Left cardiac atrium (tissue), 4 donors: ENCODE measurements around the gene XPC. TPM values are rescaled to one million over a fixed set of nuclear protein-coding genes. Genes with fewer than 3 reads are reported as not detected.

Source experiments
- ATAC-seq, 2 donors: fragments of 200-7000 bp; cut with Tn5 transposase; one replicate each; pipeline ENCODE4 v1.9.1; 2020; ENCODE audit warnings: mild to moderate bottlenecking in 2 of 2, moderate library complexity in 2 of 2
- DNase-seq: peaks from one replicate; pipeline ENCODE4 v3.0.0-alpha.2; 2020
- intact Hi-C, 2 donors: fragments of 100-400 bp; cut with DNase I; formaldehyde crosslinking; loops; one replicate each; pipeline versions ENCODE4 v1.14.1 to v1.15.1; 2022 to 2023
- total RNA-seq, 2 donors: library from RNA; stranded (reverse); fragmentation: NEBNext Ultra II Directional; extraction: Animal tissue kit (Norgen Biotek cat#: 25700); gene quantifications; one replicate each; pipeline ENCODE4 v1.2.1, GENCODE V29; 2021
- donor health status: DM: no; HTN: yes; CAD: no.
- donor health status: DM: no; HTN: yes; CAD: no; lungs with severe emphysema.
- donor health status: DM: yes; HTN: yes; CAD: no.
- donor health status: Dilated cardiomyopathy.

The XPC gene
- total RNA-seq, 2 donors from 2014 or later, result 10.6 to 15.0 TPM

DNA sequence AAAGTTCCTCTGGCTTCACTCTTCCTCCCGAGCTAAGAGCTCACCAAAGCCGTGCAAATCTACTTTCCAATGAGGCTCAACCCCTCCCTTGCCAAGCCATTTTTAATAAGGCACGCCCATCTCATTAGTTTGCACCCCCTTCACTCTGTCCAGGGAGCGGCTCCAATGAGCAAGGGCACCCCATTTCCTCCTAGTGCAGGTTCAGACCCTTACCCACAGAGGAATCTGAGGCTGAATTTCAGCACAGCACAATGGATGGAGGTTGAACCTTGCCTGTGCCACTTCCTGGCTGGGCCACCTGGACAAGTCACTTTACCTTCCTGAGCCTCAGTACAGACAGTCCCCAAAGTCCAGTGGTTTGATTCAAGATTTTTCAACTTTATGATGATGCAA lies 25.4 kb downstream of the XPC start:
- intact Hi-C loops, result no loop called here
- no peak for DNase-seq
- no peak for ATAC-seq

DNA sequence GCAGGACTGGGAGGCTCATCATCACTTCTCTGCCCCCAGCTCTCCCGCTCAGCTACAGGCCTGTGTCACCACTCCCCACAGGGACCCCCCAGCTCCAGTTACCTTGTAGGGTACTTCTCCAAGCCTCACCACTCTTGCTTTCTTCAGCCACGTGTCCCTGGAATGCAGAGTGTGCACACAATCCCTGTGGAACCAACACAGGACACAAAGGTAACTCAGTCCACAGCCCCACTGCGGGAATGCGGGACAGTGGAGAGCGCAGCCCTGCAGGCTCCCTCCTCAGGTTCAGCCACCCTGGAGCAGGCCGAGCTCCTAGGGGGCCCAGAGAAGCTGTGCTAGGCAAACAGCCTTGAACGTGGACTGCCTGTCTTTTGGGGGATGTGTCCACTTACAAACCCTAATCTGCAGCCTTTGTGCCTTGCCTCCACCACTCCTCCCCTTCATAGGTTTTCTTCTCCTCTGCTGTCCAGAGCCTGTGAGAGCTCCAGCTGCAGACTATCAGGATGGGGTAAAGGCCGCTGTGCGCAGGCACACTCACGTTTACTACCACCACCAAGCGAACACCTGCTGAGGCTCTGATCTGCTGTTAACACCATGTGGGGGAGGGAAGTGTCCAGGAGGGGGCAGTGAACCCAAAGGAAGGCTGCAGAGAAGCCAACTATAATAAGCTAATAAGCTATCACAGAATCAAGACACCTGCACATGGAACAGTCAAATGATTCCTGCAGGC lies 26.0 kb downstream of the XPC start:
- intact Hi-C loops, result no loop called here
- DNase-seq (no peak), ATAC-seq (no peak)

DNA sequence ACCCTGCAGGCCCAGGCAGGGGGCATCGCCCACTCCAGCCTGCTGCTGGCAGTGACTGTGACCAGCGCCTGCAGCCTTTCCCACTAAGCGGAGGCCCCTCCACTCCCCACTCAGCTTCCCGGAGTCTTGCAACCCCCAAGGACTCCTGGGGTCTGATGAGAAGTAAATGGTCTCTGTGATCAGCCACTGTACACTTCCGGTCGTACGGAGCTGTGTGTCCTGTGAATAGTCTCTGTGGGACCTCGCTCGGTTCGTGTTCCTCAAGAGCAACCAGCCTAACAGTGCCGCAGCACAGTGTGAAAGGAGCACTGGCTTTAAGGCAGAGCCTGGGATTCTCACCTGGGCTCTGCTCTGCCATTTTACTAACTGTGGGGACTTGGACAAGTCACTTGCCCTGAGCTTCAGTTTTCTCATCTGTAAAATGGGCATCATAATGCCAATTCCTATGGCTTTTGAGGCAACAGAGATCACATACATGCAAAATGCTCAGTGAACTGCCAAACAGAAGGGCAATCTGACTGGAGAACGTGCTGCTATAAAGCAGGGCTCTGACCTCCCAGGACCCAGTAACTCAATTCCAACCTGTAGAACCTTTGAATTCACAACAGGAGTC lies 26.8 kb downstream of the XPC start:
- ATAC-seq (no peak), DNase-seq (no peak)
- intact Hi-C loops, result no loop called here

DNA sequence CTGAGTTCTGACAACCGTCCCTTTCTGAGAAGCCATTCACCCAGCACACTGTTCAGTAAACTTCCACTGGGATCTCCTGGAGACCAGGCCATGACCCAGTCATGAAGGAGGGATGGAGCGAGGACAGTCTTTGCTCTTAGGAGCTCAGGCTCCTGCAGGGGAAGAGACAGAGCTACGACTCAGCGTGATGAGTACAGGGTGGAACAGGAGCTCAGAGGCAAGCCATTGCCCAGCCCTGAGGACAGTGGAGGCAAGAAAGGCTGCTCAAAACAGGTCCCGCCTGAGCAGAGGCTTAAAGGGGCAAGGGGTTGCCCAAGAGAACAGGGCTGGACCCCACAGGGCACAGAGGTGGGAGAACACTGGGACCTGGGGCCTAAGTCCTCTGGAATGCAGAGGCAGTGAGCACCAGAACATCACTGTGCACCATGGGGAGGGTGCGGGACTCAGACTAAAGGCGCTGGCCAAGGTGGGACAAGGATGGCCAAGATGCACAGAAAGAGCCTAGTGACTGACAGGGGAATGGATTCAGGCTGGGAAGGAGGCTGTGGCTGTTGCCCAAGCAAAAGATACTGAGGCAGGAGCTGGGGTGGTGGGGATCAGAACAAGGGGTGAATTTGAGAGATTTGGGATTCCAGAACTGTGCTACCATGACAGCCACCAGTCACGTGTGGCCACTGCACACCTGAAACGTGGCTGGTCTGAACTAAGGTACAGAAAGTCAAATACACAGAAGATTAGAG lies 27.7 kb downstream of the XPC start:
- no peak for DNase-seq
- ATAC-seq, result no peak
- intact Hi-C loops, result no loop called here

DNA sequence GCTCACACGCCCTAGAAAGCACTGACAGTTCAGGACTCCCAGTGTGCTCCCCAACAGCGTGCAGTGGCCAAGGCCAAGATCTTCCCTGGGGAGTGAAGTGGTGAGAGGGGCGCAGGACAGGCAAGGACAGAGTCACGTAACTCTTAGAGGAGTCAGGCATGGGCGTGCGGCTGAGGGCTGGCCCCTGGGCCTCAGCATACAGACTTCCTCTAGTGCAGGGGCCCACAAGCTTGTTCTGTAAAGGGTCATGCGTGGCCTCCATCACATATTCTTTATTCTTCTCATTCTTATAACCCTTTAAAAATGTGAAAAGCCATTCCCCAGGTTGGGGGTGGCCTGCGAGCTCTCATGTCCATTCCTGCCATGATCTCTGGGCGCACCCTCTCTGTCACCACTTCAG lies 28.3 kb downstream of the XPC start:
- no peak for ATAC-seq
- intact Hi-C loops, result no loop called here
- no peak for DNase-seq

DNA sequence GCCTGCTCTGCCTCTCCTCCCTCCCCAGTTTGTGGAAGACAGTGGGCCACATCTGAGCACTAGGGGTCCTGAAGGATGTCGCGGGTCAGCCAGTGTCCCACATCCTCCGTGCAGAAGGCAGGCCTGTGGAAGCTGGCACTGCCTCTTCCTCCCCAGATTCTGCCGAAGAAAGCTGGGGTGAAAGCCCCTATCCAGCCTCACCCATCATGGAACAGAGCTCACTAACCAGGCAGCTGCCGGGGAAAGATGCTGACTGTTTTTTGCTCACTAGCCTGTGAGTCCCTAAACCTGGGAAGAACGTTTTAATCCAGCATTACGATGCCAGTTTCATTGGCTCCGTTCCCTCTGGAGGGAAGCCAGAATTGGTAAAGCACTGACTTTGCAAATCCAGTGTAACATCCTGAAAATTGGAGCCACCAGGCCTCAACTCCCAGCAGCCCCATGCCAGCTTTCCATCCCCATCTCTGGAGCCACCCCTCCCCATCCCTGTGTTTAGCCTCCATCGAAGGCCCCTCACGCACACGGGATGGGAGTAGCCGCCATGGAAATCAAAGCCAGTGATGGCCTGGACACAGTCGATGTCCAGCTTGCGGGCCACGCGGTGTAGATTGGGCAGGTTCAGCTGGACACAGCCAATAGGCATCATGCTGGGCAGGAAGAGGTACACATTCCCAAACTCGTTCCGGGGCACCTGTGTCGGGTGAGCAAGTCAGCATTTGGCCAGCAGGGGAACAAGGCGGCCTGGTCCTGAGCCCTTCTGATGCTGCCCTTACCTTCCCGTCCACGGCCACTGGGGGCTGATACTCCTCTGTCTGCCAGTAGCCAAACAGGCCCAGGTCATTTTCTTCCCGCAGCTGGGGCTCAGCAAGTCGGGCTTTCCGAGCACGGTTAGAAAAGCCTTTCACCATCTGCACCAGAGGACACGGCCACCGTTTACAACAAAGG lies 30.1 kb downstream of the XPC start:
- intact Hi-C loops, result no loop called here
- DNase-seq, result no peak

DNA sequence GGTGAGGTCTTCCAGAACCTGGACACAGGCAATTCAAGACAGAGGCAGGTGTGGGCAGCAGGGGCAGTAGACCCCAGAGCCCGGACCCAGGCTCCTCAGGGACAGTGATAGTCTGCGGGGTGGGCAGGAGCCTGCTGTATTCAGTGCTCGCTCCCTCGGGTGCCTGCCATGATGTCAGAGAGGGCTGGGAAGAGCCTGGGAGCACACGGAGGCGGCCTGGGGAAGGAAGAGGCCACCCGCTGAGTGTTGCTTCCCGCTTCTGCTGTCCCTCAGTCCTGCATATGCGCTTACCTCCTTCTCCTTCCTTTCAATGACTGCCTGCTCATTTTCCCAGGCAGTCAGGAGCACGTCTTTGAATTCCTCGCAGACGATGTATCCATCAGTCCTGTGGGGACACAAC lies 30.8 kb downstream of the XPC start:
- ATAC-seq, result no peak
- intact Hi-C loops, result no loop called here
- no peak for DNase-seq

More for the DNA sequence above, 30.1 kb downstream of the XPC start:
- no peak for ATAC-seq

DNA sequence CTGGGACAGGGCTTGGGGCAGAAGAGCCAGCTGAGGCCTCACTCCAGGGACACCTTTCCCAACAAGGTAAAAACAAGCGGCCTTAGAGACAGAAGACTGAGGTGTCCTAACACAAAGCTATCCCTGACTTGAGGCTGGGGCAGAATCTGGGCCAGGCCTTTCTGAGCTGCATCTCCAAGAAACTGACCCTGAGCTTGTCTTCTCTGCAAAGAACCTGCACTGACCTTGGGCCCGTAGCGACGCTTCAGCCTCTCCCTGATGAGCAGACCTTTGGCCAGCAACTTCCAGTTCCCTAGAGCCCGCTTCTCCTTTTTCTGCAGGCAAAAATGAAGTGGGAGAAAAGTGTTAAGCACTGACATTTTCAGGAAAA lies 31.4 kb downstream of the XPC start:
- DNase-seq (no peak), ATAC-seq (no peak)
- intact Hi-C loops, result no loop called here

DNA sequence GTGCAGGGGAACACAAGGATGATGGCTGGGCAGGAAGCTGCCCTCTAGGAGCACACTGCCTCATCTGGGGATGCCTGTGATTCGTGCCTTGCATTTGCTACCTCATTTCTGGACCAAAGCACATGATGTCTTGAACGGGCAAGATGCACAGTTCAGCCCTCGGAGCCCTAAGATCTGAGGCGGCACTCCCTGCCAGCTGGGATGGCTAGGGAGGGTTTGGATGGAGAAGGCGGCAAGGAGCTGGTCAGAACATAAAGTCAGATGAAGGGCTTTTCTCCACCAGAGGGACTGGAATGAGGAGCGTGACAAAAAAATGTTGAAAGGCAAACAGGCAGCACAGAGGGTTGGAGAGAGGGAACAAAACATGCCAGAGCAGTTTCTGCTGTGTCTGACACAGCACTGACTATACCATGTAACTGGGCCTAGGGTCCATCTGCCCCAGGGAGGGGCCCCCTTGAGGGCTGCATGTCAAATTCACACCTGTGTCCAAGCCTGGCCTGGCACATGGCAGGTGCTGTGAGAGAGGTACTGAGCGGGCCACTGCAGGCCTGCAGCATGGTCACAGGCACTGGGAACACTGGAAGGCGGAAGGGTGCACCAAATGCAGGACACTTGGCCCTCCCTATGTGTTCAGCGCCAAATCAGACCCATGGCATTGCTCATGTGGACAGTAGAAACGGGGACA lies 31.9 kb downstream of the XPC start:
- no peak for DNase-seq
- no peak for ATAC-seq
- intact Hi-C loops, result no loop called here

DNA sequence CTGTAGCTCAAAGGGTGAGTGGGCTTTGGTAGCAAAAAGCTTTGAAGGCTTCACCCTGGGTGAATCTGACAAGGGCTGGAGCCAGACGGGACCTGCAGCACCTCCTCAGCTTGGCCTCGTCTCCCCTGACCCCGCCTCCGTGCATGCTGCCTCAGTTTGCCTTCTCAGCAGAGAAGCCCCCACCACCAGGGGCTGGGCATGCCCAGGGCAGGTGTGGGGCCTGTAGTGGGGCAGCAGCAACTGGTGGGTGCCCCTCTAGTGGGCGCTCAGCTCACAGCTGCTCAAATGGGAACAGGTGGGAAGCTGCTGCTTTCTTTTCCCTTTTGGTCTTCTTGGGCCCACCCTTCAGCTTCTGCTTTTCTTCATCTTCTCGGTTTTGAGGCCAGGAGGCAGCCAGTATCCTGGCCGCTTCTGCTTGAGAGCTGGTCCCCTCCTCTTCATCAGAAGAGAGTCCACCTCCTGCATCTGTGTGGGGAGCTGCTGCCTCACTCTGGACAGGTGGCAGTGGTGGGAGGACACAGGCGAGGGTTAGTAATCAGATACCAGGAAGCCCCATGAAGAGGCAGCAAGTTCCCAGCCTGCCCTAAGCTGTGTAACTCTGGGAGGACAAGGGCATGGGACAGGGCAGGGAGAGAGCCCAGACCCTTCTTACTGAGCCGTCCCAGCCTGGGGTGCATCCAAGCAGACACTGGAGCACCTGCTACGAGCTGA lies 32.6 kb downstream of the XPC start:
- DNase-seq (no peak), ATAC-seq (no peak)
- intact Hi-C loops, result no loop called here

DNA sequence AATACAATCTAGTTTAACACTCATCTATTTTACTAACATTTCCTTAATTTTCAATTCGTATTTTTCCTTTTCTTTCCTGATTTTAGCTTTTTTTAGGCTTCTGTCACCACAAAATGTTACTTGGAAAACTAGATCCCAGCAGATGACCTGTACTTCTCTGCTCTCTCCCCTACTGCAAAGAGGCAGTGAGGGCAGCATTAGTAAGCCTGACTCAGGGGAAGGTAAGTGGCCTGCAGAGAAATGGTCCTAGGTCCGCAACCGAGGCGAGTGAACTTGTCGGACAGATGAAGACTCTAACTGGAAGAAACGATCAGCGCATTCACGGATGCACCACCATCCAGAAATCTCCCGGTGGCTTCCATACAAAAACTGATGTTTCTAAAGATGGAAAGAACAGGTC lies 33.2 kb downstream of the XPC start:
- no peak for DNase-seq
- intact Hi-C loops, result no loop called here
- no peak for ATAC-seq

DNA sequence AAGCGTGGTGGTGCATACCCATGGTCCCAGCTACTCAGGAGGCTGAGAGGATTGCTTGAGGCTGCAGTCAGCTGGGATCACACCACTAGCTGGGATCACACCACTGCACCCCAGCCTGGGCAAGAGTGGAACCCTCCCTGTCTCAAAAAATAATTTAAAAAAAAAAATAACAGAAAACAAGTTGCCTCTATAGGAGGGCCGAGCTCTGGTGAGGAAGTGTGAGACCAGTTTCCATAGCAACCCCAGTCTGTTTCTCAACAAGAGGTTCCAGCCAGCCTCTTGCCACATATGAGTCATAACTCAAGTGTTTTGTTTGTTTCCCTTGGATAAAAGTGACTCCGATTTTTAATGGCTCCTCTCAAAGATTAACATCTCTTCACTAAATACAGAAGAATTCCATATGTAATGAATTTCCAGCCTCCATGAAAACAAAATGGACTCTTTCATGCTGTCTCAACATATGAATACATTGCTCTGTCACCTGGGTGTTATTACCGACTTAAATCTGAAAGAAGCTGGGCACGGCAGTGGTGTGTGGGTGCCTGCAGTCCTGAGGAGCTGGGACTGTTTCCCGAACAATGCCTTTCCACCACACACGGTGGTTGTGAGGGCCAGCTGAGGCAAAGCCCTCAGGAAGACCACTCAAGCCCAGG lies 33.9 kb downstream of the XPC start:
- DNase-seq (peak; percentile 68), ATAC-seq (peak; percentile 81 to 82)
- intact Hi-C loops, result no loop called here

DNA sequence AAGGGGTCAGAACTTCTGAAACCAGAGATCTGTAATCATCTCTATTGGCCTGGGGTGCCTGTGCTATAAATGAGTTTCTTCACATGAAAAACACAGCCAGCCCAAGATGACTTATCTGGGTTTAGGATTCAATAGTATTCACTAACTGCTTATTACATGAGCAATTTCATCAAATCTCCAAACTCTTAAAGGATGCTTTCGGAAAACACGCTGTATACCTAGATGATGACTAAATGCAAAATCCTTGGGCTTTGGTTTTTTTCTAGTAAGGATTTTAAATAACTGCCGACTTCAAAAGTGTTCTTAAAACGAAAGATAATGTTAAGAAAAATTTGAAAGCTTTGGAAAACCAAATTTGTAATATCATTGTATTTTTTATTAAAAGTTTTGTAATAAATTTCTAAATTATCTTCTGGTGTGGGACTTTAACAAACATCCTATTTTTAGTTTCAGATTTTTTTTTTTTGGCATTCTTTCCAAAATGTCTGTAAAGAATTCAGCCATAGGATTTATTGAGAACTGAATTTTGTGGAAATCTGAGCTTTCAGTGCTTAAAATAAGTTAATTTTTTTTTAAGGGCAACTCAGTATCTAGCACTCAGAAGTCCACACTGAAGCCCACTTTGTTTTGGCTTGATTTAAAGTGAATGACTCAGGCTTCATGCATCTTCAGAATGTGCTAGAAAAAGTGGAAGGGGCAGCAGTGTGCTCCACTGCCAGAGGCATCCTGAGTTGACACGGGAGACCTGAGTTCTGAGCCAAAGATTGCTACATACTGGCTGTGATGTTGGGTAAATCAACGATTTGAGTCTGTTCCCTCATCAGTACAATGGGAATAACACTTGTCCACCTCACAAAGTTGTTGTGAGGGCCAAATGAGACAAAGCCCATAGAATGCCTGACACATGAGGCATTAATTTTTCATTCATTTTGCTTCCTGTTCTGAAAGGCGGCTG lies 34.9 kb downstream of the XPC start:
- peak; percentile 57 for DNase-seq
- intact Hi-C loops, result no loop called here

DNA sequence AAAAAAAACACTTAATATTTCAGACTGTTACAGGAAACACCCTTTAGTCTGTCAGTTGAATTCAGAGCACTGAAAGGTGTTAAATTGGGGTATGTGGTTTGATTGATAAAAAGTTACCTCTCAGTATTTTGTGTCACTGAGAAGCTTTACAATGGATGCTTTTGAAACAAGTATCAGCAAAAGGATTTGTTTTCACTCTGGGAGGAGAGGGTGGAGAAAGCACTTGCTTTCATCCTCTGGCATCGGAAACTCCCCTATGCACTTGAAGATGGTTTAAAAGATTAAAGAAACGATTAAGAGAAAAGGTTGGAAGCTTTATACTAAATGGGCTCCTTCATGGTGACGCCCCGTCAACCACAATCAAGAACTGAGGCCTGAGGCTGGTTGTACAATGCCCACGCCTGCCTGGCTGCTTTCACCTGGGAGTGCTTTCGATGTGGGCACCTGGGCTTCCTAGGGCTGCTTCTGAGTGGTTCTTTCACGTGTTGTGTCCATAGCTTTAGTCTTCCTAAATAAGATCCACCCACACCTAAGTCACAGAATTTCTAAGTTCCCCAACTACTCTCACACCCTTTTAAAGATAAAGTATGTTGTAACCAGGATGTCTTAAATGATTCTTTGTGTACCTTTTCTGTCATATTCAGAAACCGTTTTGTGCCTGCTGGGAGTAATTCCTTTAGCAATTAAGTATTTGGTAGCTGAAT lies 35.7 kb downstream of the XPC start:
- DNase-seq (no peak), ATAC-seq (no peak)
- intact Hi-C loops, result no loop called here

More for the DNA sequence above, 34.9 kb downstream of the XPC start:
- peak; percentile 60 to 68 for ATAC-seq

DNA sequence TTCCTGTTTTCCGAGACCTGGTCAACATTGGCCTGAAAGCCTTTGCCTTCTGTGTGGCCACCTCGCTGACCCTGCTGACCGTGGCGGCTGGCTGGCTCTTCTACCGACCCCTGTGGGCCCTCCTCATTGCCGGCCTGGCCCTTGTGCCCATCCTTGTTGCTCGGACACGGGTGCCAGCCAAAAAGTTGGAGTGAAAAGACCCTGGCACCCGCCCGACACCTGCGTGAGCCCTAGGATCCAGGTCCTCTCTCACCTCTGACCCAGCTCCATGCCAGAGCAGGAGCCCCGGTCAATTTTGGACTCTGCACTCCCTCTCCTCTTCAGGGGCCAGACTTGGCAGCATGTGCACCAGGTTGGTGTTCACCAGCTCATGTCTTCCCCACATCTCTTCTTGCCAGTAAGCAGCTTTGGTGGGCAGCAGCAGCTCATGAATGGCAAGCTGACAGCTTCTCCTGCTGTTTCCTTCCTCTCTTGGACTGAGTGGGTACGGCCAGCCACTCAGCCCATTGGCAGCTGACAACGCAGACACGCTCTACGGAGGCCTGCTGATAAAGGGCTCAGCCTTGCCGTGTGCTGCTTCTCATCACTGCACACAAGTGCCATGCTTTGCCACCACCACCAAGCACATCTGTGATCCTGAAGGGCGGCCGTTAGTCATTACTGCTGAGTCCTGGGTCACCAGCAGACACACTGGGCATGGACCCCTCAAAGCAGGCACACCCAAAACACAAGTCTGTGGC lies 36.6 kb downstream of the XPC start:
- intact Hi-C loops, result no loop called here
- peak; percentile 56 for DNase-seq
- ATAC-seq, result peak; percentile 46 to 60
